Measurements from ENCODE around the gene IL1RAPL1. TPM values are rescaled to one million over a fixed set of nuclear protein-coding genes. Genes with fewer than 3 reads are reported as not detected.

The IL1RAPL1 gene
- total RNA-seq, 1 donor from 2014 or later: not detected

- H3K27ac Mint-ChIP-seq: no peak overlapping the region
- DNase-seq: no peak
- H3K27me3 Mint-ChIP-seq: no peaks in the 10 kb centered on the region
- no peaks in the 10 kb centered on the region for H3K4me1 Mint-ChIP-seq
- no peaks in the 10 kb centered on the region for H3K9me3 Mint-ChIP-seq
- no peaks in the 10 kb centered on the region for H3K36me3 Mint-ChIP-seq (ENCODE audit: low read depth)
- intact Hi-C loops (cut with micrococcal nuclease): no loop called here
- no peak overlapping the region for H3K4me3 Mint-ChIP-seq
Observed at GRCh38 chrX:29530501-29530900, 943.3 kb downstream of the IL1RAPL1 start.

- H3K9me3 Mint-ChIP-seq: no peaks in the 10 kb centered on the region
Observed at GRCh38 chrX:29531336-29531735, 944.1 kb downstream of the IL1RAPL1 start.

GRCh38 chrX:29535212-29536162, 948.2 kb downstream of the IL1RAPL1 start:
- intact Hi-C loops (cut with micrococcal nuclease): no loop called here
- Mint-ChIP-seq H3K4me3 (no peak overlapping the region), H3K27me3 (no peaks in the 10 kb centered on the region)

More at GRCh38 chrX:29531336-29531735, 944.1 kb downstream of the IL1RAPL1 start:
- H3K27me3 Mint-ChIP-seq: no peaks in the 10 kb centered on the region
- H3K36me3 Mint-ChIP-seq (ENCODE audit: low read depth): no peaks in the 10 kb centered on the region
- H3K4me1 Mint-ChIP-seq: no peaks in the 10 kb centered on the region
- DNase-seq: no peak
- no peak overlapping the region for H3K27ac Mint-ChIP-seq
- no peak overlapping the region for H3K4me3 Mint-ChIP-seq
- intact Hi-C loops (cut with micrococcal nuclease): no loop called here

GRCh38 chrX:29541038-29541437, 953.8 kb downstream of the IL1RAPL1 start:
- DNase-seq: no peak
- H3K27me3 Mint-ChIP-seq: no peaks in the 10 kb centered on the region
- no peak overlapping the region for H3K27ac Mint-ChIP-seq
- no peaks in the 10 kb centered on the region for H3K36me3 Mint-ChIP-seq (ENCODE audit: low read depth)
- intact Hi-C loops (cut with micrococcal nuclease): no loop called here
- no peaks in the 10 kb centered on the region for H3K9me3 Mint-ChIP-seq
- H3K4me1 Mint-ChIP-seq: no peaks in the 10 kb centered on the region
- H3K4me3 Mint-ChIP-seq: no peak overlapping the region

More at GRCh38 chrX:29535212-29536162, 948.2 kb downstream of the IL1RAPL1 start:
- Mint-ChIP-seq H3K27ac (no peak overlapping the region), H3K9me3 (no peaks in the 10 kb centered on the region), H3K4me1 (no peaks in the 10 kb centered on the region), H3K36me3 (ENCODE audit: low read depth) (no peaks in the 10 kb centered on the region)
- DNase-seq: no peak

GRCh38 chrX:29542152-29542551, 954.9 kb downstream of the IL1RAPL1 start:
- Mint-ChIP-seq H3K4me3 (no peak overlapping the region), H3K4me1 (no peaks in the 10 kb centered on the region), H3K27me3 (no peaks in the 10 kb centered on the region), H3K27ac (no peak overlapping the region), H3K9me3 (no peaks in the 10 kb centered on the region), H3K36me3 (ENCODE audit: low read depth) (no peaks in the 10 kb centered on the region)
- intact Hi-C loops (cut with micrococcal nuclease): no loop called here
- DNase-seq: no peak

GRCh38 chrX:29545878-29546277, 958.6 kb downstream of the IL1RAPL1 start:
- H3K4me1 Mint-ChIP-seq: no peaks in the 10 kb centered on the region
- no peak overlapping the region for H3K4me3 Mint-ChIP-seq
- no peaks in the 10 kb centered on the region for H3K27me3 Mint-ChIP-seq
- DNase-seq: no peak
- no peaks in the 10 kb centered on the region for H3K9me3 Mint-ChIP-seq
- H3K36me3 Mint-ChIP-seq (ENCODE audit: low read depth): no peaks in the 10 kb centered on the region
- intact Hi-C loops (cut with micrococcal nuclease): no loop called here
- no peak overlapping the region for H3K27ac Mint-ChIP-seq

GRCh38 chrX:29547877-29548276, 960.6 kb downstream of the IL1RAPL1 start:
- Mint-ChIP-seq H3K4me1 (no peaks in the 10 kb centered on the region), H3K27me3 (no peaks in the 10 kb centered on the region), H3K27ac (no peak overlapping the region), H3K4me3 (no peak overlapping the region), H3K9me3 (no peaks in the 10 kb centered on the region), H3K36me3 (ENCODE audit: low read depth) (no peaks in the 10 kb centered on the region)
- intact Hi-C loops (cut with micrococcal nuclease): no loop called here
- DNase-seq: no peak

- H3K4me3 Mint-ChIP-seq: no peak overlapping the region
- intact Hi-C loops (cut with micrococcal nuclease): no loop called here
- no peaks in the 10 kb centered on the region for H3K36me3 Mint-ChIP-seq (ENCODE audit: low read depth)
- H3K27ac Mint-ChIP-seq: no peak overlapping the region
- no peaks in the 10 kb centered on the region for H3K4me1 Mint-ChIP-seq
- H3K9me3 Mint-ChIP-seq: no peaks in the 10 kb centered on the region
- H3K27me3 Mint-ChIP-seq: no peaks in the 10 kb centered on the region
- no peak for DNase-seq
Observed at GRCh38 chrX:29553542-29553941, 966.3 kb downstream of the IL1RAPL1 start.

GRCh38 chrX:29555465-29556091, 968.3 kb downstream of the IL1RAPL1 start:
- no peaks in the 10 kb centered on the region for H3K4me1 Mint-ChIP-seq
- intact Hi-C loops (cut with micrococcal nuclease): no loop called here
- DNase-seq: no peak
- no peaks in the 10 kb centered on the region for H3K36me3 Mint-ChIP-seq (ENCODE audit: low read depth)
- H3K27ac Mint-ChIP-seq: no peak overlapping the region
- no peak overlapping the region for H3K4me3 Mint-ChIP-seq
- no peaks in the 10 kb centered on the region for H3K9me3 Mint-ChIP-seq
- H3K27me3 Mint-ChIP-seq: no peaks in the 10 kb centered on the region

GRCh38 chrX:29560065-29560464, 972.8 kb downstream of the IL1RAPL1 start:
- intact Hi-C loops (cut with micrococcal nuclease): no loop called here
- Mint-ChIP-seq H3K36me3 (ENCODE audit: low read depth) (no peaks in the 10 kb centered on the region), H3K4me1 (no peaks in the 10 kb centered on the region), H3K27ac (no peak overlapping the region), H3K9me3 (no peaks in the 10 kb centered on the region), H3K4me3 (no peak overlapping the region), H3K27me3 (no peaks in the 10 kb centered on the region)
- DNase-seq: no peak

- Mint-ChIP-seq H3K9me3 (no peaks in the 10 kb centered on the region), H3K27me3 (no peaks in the 10 kb centered on the region), H3K36me3 (ENCODE audit: low read depth) (no peaks in the 10 kb centered on the region), H3K4me3 (no peak overlapping the region), H3K27ac (no peak overlapping the region), H3K4me1 (no peaks in the 10 kb centered on the region)
- intact Hi-C loops (cut with micrococcal nuclease): no loop called here
- DNase-seq: no peak
Observed at GRCh38 chrX:29561417-29561816, 974.2 kb downstream of the IL1RAPL1 start.

GRCh38 chrX:29580560-29580959, 993.3 kb downstream of the IL1RAPL1 start:
- Mint-ChIP-seq H3K4me1 (no peaks in the 10 kb centered on the region), H3K36me3 (ENCODE audit: low read depth) (no peaks in the 10 kb centered on the region), H3K9me3 (peaks cover 6% of the 10 kb centered on the region), H3K4me3 (no peak overlapping the region), H3K27me3 (no peaks in the 10 kb centered on the region), H3K27ac (no peak overlapping the region)
- no peak for DNase-seq
- intact Hi-C loops (cut with micrococcal nuclease): no loop called here

- no peaks in the 10 kb centered on the region for H3K36me3 Mint-ChIP-seq (ENCODE audit: low read depth)
- H3K4me3 Mint-ChIP-seq: no peak overlapping the region
- no peak for DNase-seq
- intact Hi-C loops (cut with micrococcal nuclease): no loop called here
- H3K27ac Mint-ChIP-seq: no peak overlapping the region
- no peaks in the 10 kb centered on the region for H3K27me3 Mint-ChIP-seq
- H3K4me1 Mint-ChIP-seq: no peaks in the 10 kb centered on the region
- H3K9me3 Mint-ChIP-seq: peaks cover 6% of the 10 kb centered on the region
Observed at GRCh38 chrX:29581223-29581622, 994.0 kb downstream of the IL1RAPL1 start.

GRCh38 chrX:29587107-29587506, 999.9 kb downstream of the IL1RAPL1 start:
- no peaks in the 10 kb centered on the region for H3K36me3 Mint-ChIP-seq (ENCODE audit: low read depth)
- intact Hi-C loops (cut with micrococcal nuclease): no loop called here
- no peak overlapping the region for H3K27ac Mint-ChIP-seq

More at GRCh38 chrX:29587107-29587506, 999.9 kb downstream of the IL1RAPL1 start:
- Mint-ChIP-seq H3K4me1 (no peaks in the 10 kb centered on the region), H3K27me3 (no peaks in the 10 kb centered on the region), H3K4me3 (no peak overlapping the region), H3K9me3 (no peaks in the 10 kb centered on the region)
- DNase-seq: no peak
